NOMO-1 treated with dmso at 0.1 percent for 144 hours (cell line): ENCODE data around the gene VSX2.

Experiments
- DNase-seq: peaks from one replicate; lab custom pipeline; 2025; ENCODE audit not compliant: unreplicated experiment; lab: John Stamatoyannopoulos, UW

Gene VSX2

DNA sequence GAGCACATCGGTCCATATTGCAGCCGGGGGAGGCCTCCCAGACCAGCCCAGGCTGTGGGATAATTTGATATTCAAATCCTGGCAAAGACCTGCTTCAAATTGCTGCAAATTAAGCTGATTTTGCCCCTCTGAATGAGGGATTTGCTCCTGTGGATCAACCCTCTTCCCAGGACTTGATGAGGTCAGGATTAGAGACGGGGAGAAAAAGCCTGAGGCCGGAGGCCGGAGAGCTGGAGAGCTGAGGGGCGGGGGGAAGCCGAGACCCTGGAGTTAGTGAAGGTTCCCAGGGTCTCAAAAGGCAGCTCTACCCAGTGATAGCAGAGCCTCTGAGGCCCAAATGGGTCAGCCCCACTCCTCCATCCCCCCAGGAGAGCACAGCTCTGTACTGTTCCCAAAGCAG lies 17.5 kb upstream of the VSX2 start:
- no peak for DNase-seq

DNA sequence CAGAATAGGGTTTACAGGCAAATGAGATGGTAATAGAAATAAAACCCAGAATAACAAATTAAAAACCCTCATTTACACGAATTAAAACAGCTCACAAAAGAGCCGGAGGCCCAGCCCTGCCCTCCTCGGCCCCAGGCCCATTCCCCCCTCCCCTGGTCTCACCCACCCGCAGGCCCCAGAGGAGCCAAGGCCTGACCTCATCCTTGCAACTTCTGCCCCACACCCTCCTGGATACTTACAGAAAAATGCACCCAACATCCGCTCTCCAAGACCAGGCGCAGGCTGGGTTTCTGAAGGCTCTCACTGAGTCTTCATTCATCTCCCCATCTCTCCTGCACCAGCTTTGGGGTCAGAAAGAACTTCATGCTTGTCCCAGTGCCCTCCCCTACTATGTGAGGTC lies 16.2 kb upstream of the VSX2 start:
- DNase-seq = no peak

DNA sequence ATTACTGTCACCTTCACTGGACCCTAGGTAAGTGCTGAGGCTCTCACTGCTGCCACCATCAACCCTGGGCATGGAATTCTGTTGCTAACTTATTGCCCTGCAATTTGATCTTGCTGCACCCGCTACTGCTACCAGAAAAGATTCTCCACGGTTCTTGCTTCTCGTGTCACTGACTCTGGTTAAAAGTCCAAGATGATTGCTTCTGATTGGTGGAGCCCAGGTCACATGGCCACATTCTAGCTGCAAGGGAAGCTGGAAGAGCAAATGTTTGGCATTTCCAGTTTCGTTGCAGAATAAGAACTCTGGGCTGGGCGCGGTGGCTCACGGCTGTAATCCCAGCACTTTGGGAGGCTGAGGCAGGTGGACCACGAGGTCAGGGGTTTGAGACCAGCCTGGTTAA lies 7.5 kb upstream of the VSX2 start:
- DNase-seq = no peak

- no peak for DNase-seq
Observed at GRCh38 chr14:74235017-74235416, 4.2 kb upstream of the VSX2 start.

DNA sequence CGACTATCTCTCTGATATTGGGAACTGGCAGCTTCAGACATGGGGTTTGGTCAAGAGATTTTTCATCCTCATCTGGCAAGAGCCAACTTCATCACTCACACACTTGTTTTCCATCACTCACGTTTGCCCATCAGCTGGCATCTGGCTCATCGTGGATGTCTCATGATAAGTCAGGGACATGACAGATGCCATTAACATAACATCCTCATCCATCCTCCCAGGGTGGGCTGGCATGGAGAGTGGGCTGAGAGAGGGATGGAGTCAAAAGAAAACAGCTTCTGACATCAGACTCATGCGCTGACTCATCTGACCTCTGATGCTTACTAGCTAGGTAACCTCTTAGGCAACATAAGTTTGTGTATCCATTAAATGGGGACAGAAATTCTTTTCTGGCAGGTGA lies 1.8 kb upstream of the VSX2 start:
- DNase-seq = no peak

DNA sequence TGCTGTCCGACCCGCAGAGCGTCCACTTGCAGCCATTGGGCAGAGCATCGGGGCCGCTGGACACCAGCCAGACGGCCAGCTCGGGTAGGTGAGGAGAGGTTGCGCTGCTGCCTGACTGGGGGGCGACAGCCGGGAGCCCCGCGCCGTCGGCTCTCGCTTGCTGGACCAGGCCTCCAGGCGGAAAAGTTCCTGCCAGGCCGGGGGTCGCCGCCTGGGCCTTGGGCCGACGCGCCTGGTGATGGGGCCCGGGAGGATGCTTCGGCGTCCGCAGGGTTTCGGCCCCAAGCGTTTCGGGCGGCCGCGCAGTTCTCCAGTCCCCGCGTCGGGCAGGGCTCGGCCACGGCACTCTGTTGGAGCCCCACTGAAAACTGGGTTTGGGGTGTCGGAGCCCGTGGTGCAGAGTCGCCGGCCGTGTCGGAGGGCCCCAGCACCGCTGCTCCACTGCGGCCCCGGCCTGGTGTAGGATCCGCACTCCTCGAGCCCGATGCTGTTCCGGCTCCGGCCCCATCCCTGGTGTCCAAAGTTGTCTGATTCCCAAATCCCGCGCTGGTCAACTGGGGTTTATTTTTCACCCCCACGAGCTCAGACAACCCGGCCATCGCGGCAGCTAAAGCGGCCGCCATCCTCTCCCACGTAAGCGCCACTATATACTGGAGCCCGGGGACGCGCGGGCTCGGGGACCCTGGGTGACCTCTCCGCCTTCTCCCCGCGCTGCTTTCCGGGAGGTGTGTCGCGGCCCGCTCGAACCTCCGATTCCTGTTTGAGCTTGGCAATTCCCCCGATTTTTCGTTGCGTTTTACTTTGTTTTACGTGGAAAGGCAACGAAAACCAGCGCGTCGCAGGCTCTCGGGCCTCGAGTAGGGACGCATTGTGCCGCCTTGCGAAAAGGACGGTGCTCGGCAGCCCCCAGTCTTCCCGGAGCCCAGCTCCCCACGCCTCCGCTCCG lies 872 bp downstream of the VSX2 start:
- no peak for DNase-seq

- DNase-seq = no peak
Observed at GRCh38 chr14:74240794-74241651, 1.8 kb downstream of the VSX2 start.

GRCh38 chr14:74241652-74242017 lies 2.4 kb downstream of the VSX2 start:
- no peak for DNase-seq

- no peak for DNase-seq
Observed at GRCh38 chr14:74242021-74242779, 3.0 kb downstream of the VSX2 start.

DNA sequence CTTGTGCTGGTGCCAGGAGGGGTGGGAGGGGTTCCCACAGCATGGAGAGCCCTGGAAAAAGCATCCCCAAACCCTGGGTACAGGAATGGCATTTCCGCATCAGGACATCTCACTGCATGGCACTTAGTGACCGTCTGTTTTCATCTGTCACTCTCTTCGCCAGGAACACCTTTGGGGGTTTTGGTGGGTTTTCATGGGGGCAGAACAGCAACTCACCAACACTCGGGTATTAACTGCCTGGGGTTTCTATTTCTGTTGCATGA lies 3.5 kb downstream of the VSX2 start:
- DNase-seq = no peak

DNA sequence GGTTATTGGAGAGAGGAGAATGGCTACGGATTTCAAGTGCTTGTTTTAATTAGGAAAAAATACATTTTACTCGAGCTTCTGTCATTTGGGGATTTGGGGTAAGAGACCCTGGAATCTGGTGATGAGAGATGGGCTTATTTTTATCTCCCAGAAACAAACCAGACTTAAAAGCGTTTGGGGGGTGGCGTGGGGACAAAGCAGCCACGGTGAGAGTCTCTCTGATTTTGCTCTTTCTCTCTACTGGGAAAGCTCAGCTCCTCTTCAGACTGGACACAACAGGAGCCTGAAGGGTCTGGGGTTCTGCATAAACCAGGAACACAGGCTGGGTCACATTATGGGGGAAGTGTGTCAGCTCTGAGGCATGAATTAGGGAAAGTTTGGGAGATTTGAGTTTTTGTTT lies 3.8 kb downstream of the VSX2 start:
- DNase-seq = no peak

GRCh38 chr14:74244115-74244514 lies 4.9 kb downstream of the VSX2 start:
- DNase-seq = no peak

DNA sequence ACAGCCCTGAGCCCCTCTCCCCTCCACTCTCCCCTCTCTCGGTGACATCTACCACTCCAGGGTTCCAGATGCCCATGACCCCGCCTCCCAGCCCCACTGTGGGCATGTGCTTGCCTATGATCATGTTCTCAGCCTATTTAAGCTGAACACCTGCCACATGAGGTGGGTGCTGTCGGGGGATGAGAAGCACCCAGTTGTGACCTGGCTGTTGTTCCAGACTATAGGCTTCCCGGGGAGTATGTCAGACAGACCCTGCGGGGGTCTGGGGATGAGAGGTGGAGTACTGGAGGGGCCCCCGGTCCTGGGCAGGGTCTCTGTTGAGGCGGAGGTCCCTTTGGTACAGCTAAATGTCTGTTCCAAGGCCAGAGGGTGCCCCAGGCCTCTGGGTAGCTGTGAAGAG lies 6.0 kb downstream of the VSX2 start:
- DNase-seq = no peak

GRCh38 chr14:74246542-74246941 lies 7.3 kb downstream of the VSX2 start:
- no peak for DNase-seq

DNA sequence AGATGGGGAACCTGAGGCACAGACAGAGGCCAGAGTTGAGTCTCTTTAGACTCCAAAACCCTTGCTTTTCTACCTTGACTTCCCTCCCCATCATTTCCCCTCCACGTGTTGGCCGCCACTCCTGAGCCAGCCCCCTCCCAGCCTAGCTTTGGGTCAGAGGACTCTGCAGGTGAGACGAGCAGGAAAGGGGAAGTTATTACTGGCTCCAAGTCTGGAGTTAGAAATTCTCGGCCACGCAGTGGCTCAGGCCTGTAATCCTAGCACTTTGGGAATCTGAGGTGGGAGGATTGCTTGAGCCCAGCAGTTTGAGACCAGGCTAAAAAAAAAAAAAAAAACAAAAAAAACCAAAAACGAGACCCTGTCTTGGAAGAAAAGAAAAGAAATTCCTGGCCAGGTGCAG lies 8.8 kb downstream of the VSX2 start:
- no peak for DNase-seq

DNA sequence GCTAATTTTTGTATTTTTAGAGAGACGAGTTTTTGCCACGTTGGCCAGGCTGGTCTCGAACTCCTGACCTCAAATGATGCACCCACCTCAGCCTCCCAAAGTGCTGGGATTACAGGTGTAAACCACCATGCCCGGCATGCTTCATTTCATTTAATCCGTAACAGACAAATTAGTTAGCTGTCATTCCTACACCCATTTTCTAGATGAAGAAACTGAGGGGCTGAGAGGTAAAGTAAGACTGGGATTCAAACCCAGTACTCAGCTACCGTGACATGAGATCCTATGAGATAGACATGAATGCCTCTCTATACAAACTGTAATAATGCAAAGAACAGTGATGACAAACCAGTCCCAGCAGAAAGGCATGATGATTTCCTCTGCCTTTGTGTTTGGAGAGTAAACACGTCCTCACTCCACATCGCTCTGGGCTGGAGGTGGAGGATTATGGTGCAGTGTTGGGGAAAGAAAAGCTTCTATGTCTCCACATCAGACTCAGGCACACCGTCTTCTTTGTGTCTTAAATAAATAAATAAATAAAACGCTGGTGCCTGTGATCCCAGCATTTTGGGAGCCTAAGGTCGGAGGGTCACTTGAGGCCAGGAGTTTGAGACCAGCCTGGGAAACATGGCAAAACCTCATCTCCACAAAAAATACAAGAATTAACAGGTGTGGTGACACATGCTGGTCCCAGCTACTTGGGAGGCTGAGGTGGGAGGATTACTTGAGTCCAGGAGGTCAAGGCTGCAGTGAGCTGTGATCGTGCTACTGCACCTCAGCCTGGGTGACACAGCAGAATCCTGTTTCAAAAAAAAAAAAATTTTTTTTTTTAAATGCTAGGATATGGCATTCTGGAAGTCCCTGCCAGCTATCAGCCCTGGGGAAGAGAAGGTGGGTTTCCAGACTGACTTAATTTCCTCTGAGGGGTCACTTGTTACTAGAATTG lies 10.5 kb downstream of the VSX2 start:
- no peak for DNase-seq

DNA sequence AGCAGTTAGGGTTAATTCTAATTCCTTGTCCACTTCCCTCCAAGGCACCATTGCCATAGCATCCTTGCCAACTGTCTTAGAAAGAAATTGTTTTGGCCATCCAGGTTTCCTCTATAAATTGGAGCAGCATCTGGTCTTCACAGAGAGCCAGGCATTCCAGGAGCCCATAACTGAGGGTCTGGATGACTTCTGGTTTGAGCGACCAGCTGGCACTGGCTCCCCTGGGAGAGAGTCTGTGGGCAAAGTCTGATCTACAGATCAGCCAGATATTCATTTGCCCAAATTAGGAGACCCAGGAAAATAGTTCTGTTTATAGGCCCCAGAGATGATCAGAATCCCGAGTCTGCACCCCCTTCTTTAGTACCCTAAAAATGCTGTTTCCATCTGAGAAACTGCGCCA lies 16.0 kb downstream of the VSX2 start:
- no peak for DNase-seq

GRCh38 chr14:74257078-74257940 lies 18.1 kb downstream of the VSX2 start:
- no peak for DNase-seq

DNA sequence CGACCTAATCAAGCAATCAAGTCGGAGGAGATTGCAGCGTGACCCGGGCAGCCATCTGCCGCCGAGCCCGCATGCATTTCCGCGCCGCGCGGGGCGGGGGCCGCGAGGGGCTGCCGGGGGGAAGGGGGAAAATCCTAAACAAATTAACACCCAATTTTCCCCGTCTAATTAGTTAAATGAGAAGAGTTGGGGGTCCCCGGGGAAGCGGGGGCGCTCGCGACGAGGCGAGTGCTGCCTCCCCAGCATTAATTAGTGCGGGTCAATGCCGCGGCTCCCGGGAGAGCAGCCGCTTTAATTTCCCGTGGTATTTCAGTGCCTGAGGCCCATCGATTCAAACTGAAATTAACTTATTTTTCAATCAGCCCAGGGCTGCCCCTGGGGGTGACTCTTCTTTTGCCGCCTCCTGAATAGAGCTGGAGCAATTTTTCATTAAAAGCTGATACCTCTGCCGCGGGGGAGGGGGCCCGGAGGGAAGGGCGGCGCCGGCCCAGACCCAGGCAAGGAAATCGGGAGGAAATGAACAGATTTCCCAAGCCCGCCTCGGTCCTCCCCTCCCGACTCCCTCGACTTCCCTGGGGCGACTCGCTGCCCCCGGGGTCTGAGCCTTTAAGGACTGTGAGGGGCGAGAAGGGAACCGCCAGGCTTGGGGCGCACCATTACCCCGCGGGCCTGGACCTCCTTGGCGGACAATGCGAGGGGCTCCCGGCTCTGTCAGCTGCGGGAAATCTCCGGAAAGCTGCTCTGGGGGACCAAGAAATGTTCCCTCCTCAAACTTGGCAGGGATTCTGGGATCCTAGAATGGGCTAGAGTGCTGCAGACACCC lies 18.9 kb downstream of the VSX2 start:
- no peak for DNase-seq
